Panc1 (cell line): ENCODE results near the gene SPINK8. TPM values are rescaled to one million over a fixed set of nuclear protein-coding genes. Genes with fewer than 3 reads are reported as not detected.

Experiments
- ATAC-seq: fragments of 200-7000 bp; cut with Tn5 transposase; 2 replicates; pipeline ENCODE4 v1.9.1; 2020; ENCODE audit warnings: mild to moderate bottlenecking, moderate library complexity
- BruUV-seq: library from RNA; stranded (reverse); fragments of 400-500 nt; replicated peaks from 2 replicates; lab custom pipeline; 2021; lab: Mats Ljungman, UMichigan
- CTCF ChIA-PET: fragments of 300-600 bp; sonication (Branson Sonifier 250); formaldehyde crosslinking; loops from one replicate; lab custom pipeline; 2022; ENCODE audit warnings: antibody characterized with exemption; lab: Charles Lee
- POLR2A ChIA-PET: fragments of 300-600 bp; sonication (Branson Sonifier 250); formaldehyde crosslinking; loops from one replicate; lab custom pipeline; 2022; ENCODE audit warnings: antibody characterized with exemption; lab: Charles Lee
- DNase-seq: peaks from one replicate; pipeline ENCODE4 v3.0.0-alpha.2; 2010; ENCODE audit warnings: low read depth, low spot score
- H3K27ac ChIP-seq: 2 replicates; pipeline ENCODE4 v1.5.1; 2011; ENCODE audit warnings: mild to moderate bottlenecking, low read length, inconsistent platforms
- H3K27me3 ChIP-seq: fragments of 200-500 bp; sonication (Bioruptor generic); 2 replicates; pipeline ENCODE4 v1.6.0; 2014; ENCODE audit warnings: low read length, inconsistent platforms; ENCODE audit not compliant: control insufficient read depth, insufficient read depth
- H3K36me3 ChIP-seq: fragments of 200-500 bp; sonication (Bioruptor generic); 2 replicates; pipeline ENCODE4 v1.5.1; 2014; ENCODE audit warnings: inconsistent platforms, mild to moderate bottlenecking, low read length, moderate library complexity; ENCODE audit not compliant: control insufficient read depth, insufficient read depth
- H3K4me1 ChIP-seq: 2 replicates; pipeline ENCODE4 v1.5.1; 2011; ENCODE audit warnings: inconsistent platforms, mild to moderate bottlenecking, low read length, moderate library complexity; ENCODE audit not compliant: control insufficient read depth, insufficient read depth
- H3K4me3 ChIP-seq, 2 experiments: 2 replicates each; pipeline ENCODE4 v1.5.1; 2011 to 2012; ENCODE audit warnings: low read depth in 2 of 2, low read length in 2 of 2, mild to moderate bottlenecking in 2 of 2, inconsistent platforms in 1 of 2, moderate library complexity in 1 of 2
- H3K9me3 ChIP-seq: fragments of 200-500 bp; sonication (Bioruptor generic); 2 replicates; pipeline ENCODE4 v1.5.1; 2014; ENCODE audit warnings: low read depth, mild to moderate bottlenecking, inconsistent platforms, low read length, moderate library complexity; ENCODE audit not compliant: control insufficient read depth, insufficient read depth
- CTCF ChIP-seq: fragments of 450-650 bp; IDR thresholded peaks from 2 replicates; pipeline ENCODE4 v1.5.1; 2017; ENCODE audit warnings: mild to moderate bottlenecking
- POLR2AphosphoS5 ChIP-seq: IDR thresholded peaks from 2 replicates; pipeline ENCODE4 v1.6.1; 2012; ENCODE audit warnings: mild to moderate bottlenecking, low read depth, low read length, moderate library complexity
- REST ChIP-seq, 2 experiments: IDR thresholded peaks; 2 replicates each; pipeline ENCODE4 v1.6.1; 2011 to 2012; ENCODE audit warnings: low read depth in 2 of 2, control low read depth in 1 of 2, low read length in 1 of 2, mild to moderate bottlenecking in 1 of 2, moderate library complexity in 1 of 2; ENCODE audit not compliant: insufficient read depth in 1 of 2
- SIN3A ChIP-seq: IDR thresholded peaks from 2 replicates; pipeline ENCODE4 v1.6.1; 2012; ENCODE audit warnings: low read depth, mild to moderate bottlenecking, low read length, moderate library complexity, borderline replicate concordance; ENCODE audit not compliant: insufficient read depth
- TCF7L2 ChIP-seq: IDR thresholded peaks from 2 replicates; pipeline ENCODE4 v1.6.1; 2011; ENCODE audit warnings: mild to moderate bottlenecking, low read depth, low read length, inconsistent platforms
- in situ Hi-C: cut with HindIII; loops from 2 replicates; pipeline ENCODE4 v1.10.0; 2016; ENCODE audit warnings: low sequenced_read_pairs, low pct_unique_long_range_greater_than_20kb
- intact Hi-C: fragments of 100-400 bp; cut with micrococcal nuclease; formaldehyde crosslinking; loops from one replicate; pipeline ENCODE4 v1.10.0; 2022; ENCODE audit not compliant: unreplicated experiment
- total RNA-seq: library from RNA; stranded (reverse); gene quantifications from one replicate; pipeline ENCODE4 v1.2.1, GENCODE V29; 2021; ENCODE audit not compliant: unreplicated experiment

Gene SPINK8
- total RNA-seq, 1 experiment from 2014 or later: not detected

GRCh38 chr3:48305396-48305795 is 28.1 kb downstream of the SPINK8 start:
- no peak overlapping the region for H3K27ac ChIP-seq
- intact Hi-C loops: no loop called here
- H3K4me3 ChIP-seq: no peak overlapping the region
- no peaks in the 10 kb centered on the region for H3K36me3 ChIP-seq
- in situ Hi-C loops: no loop called here
- BruUV-seq: no TSS peak
- ChIA-PET CTCF (no interaction called here), POLR2A (no interaction called here)
- H3K27me3 ChIP-seq: peaks cover 5% of the 10 kb centered on the region; the same call in 1 of the 2 replicates
- no peak for ATAC-seq
- H3K9me3 ChIP-seq: no peaks in the 10 kb centered on the region
- no peak for TF ChIP-seq TCF7L2
- TF ChIP-seq CTCF: no peak
- no peak for TF ChIP-seq POLR2AphosphoS5
- no peak for TF ChIP-seq SIN3A
- TF ChIP-seq REST (IDR thresholded peaks at IDR 0.05; ENCODE audit: insufficient read depth in 1 of 2, low read depth in 2 of 2, low read length in 1 of 2): no peak
- H3K4me1 ChIP-seq: no peaks in the 10 kb centered on the region; the same call in 1 of the 2 replicates
- DNase-seq: no peak

GRCh38 chr3:48303021-48303420 is 30.4 kb downstream of the SPINK8 start:
- ChIA-PET POLR2A (no interaction called here), CTCF (no interaction called here)
- intact Hi-C loops: no loop called here
- no peak overlapping the region for H3K4me3 ChIP-seq
- TF ChIP-seq TCF7L2 (no peak), SIN3A (no peak), REST (IDR thresholded peaks at IDR 0.05; ENCODE audit: insufficient read depth in 1 of 2, low read depth in 2 of 2, low read length in 1 of 2) (no peak), POLR2AphosphoS5 (no peak), CTCF (no peak)
- DNase-seq (no peak), ATAC-seq (no peak)
- peaks cover 2% of the 10 kb centered on the region; the same call in 1 of the 2 replicates for H3K4me1 ChIP-seq
- H3K9me3 ChIP-seq: no peaks in the 10 kb centered on the region
- no TSS peak for BruUV-seq
- no peaks in the 10 kb centered on the region for H3K36me3 ChIP-seq
- no peak overlapping the region for H3K27ac ChIP-seq
- in situ Hi-C loops: no loop called here
- H3K27me3 ChIP-seq: 0 out of 2 replicates have a peak, but pooled peaks cover 2% of the 10 kb centered on the region
